Measurements from ENCODE around the gene OR1F1.
"Not testable (repeated sequence)": the region's sequence is repeated elsewhere in the genome, so short reads cannot be mapped to it uniquely, and the experiment has no call there.

The OR1F1 gene

DNA sequence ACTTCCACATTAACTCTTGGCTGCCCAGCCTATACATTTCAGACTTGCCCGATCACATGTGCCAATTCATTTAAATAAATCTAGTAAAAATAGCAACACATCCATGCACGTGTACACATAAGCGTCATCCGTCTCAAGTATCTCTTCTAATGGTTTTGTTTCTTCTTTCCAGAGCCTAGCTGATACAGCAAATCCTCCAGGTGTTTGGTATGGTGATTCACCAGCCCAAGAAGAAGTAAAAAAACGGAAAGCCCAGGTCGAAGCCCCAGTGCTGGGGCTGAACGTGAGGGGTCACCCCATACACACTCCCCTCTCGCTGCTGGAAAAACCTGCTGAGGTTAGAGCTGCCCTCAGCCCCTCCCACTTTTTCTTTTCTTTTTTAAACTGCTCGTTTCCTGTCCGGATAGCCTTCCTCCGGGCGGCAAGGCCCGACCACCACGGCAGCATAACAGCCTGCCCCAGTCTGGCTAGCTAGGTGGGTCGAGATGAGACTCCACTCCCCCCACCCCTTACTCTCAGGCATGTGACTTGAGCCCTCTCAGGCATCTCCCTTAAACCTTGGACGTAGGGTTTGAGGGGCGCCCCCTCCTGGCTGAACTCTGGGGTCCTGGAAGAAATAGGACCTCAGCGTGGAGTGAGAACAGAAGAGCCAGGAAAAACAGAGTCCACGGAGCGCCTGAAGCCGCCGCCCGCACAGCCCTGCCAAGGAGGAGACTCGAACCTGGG lies 13.9 kb upstream of the OR1F1 start:
- no peak for DNase-seq (ENCODE audit: low read depth in 1 of 2, low spot score in 1 of 2)

DNA sequence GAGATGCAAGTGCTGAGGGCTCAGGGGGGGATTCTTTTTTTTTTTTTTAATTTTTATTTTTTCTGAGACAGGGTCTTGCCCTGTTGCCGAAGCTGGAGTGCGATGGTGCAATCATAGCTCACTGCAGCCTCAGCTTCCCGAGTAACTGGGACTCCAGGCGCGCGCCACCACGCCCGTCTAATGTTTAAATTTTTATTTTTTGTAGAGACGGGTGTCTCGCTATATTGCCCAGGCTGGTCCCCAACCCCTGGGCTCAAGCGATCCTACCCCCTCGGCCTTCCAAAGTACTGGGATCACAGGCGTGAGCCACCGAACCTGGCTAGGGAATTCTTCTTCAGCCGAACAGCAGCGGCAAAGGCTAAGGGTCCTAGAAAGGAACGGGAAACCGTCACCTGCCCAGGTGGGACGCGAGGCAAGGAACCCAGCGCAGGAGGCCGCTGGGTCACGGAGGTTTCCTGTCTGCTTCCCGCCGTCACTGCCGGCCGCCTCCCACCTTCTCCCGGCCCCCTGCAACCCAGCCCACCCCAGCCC lies 13.3 kb upstream of the OR1F1 start:
- DNase-seq (ENCODE audit: low read depth in 1 of 2, low spot score in 1 of 2) = no peak

DNA sequence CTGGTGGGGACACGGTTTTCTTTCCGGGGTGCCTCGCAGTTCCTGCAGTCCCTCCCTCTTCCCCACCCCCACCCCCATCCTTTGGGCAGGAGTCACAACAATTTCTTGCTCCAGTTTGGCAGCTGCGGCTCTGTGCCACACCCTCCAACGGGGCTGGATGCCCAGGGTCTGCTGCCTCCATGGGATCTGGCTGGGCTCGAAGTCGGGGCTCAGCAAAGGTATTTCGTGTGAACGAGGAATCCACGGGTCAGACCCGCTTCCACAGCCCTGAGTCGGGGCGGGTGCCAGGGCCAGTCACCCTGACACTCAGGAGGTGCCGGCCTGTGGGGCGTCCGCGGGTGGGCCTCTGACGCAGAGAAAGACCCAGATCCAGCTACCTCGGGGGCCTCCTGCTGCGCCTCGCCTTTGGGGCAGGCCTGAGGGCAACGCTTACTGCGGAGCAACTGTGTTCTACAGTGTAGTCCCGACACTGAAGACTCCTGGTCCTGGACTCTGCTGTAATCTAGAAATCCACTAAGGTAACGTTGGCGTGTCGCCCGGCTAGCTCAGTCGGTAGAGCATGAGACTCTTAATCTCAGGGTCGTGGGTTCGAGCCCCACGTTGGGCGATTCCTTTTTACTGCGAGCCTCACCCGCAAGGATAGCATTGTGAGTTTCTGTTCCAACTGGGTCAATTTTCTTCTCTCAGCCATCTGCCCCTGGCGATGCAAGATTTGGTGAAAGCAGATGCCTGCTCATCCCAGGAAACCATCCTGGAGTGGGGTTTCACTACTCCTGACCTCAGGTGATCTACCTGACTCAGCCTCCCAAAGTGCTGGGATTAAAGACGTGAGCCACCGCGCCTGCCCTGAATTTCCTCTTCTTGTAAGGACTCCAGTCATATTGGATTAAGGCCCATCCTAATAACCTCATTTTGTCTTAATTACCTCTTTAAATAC lies 12.6 kb upstream of the OR1F1 start:
- no peak for DNase-seq (ENCODE audit: low read depth in 1 of 2, low spot score in 1 of 2)

DNA sequence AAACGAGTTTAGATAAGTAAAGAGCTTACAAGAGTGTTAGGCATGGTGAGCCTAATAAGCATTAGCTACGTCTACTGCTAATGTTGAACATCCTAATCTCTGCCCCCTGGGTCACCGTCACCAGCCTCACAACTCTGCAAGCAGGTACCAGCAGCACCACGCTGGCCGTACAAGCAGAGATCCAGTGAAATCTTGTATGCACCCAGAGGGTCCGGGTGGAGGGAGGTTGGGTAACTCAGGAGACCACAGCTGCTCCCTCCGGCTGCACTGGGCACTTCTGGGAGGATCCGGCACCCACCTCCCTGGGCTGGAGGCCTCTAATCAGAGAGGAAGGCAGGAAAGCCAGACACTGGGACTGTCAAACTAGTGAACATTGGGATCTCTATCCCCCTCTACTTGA lies 8.4 kb upstream of the OR1F1 start:
- no peak for DNase-seq (ENCODE audit: low read depth in 1 of 2, low spot score in 1 of 2)

DNA sequence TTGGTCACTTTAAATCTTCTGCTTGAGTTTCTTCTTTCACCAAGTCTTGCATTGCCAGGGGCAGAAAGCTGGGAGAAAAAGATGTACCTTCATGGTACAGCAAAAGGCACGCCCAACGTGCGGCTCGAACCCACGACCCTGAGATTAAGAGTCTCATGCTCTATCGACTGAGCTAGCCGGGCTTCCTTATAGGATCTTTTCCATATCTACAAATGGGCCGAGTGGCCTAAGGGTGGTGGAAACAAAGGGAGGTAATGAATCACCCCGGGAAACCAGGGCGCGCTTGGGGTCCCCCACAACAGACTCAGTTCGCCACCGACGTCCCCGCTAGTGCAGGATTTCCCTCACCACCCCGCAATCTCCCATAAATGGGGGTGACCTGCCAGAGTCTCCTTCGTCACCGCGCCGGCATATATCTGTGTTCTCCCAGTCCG lies 7.5 kb upstream of the OR1F1 start:
- DNase-seq (ENCODE audit: low read depth in 1 of 2, low spot score in 1 of 2) = no peak

DNA sequence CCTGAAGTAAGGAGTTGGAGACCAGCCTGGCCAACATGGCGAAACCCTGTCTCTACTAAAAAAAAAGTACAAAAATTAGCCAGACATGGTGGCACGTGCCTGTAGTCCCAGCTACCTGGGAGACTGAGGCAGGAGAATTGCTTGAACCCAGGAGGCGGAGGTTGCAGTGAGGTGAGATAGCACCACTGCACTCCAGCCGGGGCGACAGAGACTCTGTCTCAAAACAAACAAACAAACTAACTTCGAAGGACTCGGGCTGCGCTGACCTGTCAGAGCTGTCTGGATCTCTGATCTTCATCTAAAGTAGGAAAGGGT lies 5.8 kb upstream of the OR1F1 start:
- not testable (repeated sequence) for DNase-seq (ENCODE audit: low read depth in 1 of 2, low spot score in 1 of 2)

DNA sequence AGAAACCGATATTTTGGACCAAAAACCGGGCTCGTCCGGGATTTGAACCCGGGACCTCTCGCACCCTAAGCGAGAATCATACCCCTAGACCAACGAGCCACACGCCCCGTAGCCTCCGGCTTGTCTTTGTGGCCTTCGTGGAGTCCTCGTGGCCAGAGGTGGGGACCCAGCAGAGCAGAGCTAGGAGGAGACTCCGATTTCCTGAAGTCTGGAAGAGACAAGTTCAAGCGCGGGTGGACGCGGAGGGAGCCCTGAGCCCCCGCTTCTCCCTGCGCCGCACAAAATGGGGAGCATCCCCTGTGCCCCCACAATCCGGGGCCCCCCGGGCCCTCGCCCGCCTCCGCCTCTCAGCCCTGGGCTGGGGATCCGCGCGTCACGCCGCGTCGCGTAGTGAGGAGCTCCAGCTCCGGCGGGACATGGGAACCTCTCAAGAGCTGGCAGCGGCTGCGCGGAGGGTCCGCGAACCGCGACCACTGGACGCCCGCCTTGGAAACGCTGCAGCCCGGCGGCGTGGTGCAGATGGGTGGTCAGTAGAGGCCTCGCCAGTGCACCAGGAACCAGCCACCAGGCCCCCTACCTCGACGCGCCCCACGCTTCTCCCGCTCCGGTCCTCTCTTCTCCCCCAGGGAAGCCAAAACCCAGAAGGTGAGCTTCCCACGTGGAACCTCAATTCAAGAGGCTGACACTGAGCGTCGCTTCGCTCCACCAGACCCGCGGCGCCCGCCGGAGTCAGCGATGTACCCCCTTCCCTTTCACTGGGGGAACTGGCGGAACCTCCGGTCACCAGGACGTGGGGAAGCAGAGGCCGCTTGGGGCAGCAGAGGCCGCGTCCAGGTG lies 5.2 kb upstream of the OR1F1 start:
- no peak for DNase-seq (ENCODE audit: low read depth in 1 of 2, low spot score in 1 of 2)

DNA sequence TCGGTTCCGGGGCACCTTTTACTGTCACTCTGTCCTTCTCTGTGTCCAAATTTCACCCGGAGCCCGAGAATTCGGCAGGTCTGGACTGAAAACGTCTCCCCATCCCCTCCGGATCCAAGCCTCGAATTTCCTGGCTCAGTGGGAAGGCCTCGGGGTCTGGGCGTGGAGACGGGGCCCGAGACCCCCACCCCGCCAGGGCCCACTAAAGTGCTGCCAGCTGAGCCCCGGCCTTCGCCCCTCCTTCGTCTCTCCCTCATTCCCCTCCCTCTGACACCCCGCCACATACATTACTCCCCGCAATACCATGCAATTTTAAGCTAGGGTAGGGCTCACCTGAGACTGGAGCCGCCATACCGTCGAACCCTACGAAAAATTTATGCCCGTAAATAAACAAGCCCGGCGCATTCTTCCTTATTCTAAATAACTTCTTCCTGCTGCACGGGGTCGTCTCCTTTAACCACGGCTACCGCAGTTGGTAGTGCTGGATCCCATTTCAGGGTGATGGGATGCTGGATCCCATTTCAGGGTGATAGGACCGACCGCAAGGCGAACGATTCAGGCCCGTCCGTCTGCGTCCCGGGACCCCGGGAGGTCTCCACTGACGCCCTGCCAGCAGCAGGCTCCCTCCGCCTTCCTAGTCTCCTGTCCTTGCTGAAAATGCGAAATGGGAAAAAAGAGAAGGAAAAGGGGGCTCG lies 4.4 kb upstream of the OR1F1 start:
- DNase-seq (ENCODE audit: low read depth in 1 of 2, low spot score in 1 of 2) = no peak

DNA sequence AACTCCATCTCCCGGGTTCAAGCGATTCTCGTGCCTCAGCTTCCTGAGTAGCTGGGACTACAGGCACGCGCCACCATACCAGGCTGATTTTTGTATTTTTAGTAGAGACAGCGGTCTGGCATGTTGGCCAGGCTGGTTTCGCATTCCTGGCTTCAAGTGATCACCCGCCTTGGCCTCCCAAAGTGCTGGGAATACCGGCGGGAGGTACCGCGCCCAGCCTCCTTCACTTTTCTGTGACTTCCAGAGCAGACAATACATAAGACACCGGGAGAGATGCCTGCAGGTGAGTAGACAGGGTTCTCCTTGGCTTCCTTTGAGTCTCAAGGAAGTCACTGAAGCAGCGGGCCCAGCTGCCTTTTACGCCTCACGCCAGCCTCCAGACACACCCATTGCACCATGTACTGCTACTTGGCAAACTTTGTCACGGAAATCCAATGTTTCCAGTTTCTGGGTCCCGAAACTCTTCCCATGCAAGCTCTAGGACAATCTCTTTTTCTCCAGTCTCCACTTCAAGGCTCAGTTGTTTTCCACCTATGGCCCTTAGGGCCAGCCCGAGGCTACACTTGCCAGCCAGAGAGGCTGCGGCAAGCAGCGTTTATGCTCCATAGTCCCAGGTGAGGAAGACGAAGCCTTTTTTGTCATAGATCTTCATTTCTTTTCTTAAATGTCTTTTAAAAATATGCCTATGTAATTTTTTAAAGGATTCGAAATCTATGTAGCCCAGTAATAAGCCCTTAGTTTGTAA lies 886 bp upstream of the OR1F1 start:
- DNase-seq (ENCODE audit: low read depth in 1 of 2, low spot score in 1 of 2) = no peak

DNA sequence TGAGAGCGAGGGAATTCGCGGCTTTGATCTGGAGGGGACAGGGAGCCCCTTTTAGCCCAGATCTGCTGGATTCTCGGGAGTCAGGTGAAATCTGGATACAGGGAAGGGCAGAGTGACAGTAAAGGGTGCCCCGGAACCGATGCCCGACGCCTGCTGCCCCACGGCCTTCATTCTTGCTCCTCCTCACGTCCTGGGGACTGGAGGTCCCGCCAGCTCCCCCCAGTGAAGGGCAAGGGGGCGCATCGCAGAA lies 596 bp downstream of the OR1F1 start:
- no peak for DNase-seq (ENCODE audit: low read depth in 1 of 2, low spot score in 1 of 2)

DNA sequence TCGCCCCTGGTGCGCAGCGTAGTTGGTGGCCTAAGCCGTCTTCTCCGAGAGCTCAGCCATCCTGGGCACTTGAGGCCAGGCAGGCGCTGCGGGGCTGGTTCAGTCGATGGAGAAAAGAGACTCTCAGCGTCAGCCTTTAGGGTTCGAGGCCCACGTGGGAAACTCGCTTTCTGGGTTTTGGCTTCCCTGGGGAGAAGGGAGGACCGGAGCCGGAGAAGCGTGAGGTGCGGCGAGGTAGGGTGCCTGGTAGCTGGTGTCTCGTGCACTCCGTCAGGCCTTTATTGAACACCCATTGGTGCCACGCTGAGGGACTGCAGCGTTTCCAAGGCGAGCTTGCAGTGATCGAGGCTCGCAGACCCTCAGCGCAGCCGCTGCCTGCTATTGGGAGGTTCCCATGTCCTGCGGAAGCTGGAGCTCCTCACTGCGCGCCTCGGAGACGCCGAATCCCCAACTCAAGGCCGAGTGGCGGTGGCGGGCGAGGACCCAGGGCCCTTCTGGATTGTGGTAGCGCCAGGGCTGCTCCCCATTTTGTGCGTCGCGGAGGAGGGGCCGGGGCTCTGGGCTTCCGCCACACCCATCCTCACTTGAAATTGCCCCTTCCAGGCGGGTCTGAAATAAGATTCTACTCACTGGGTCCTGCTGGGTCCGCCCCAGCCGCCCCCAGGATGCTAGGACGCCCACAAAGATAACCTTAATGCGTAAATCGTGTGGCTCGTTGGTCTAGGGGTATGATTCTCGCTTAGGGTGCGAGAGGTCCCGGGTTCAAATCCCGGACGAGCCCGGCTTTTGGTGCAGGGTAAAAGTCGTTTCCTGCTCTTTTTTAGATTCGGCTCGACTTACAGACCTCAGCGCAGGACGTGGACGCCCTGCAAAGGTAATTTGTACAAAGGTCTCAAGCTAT lies 1.2 kb downstream of the OR1F1 start:
- no peak for DNase-seq (ENCODE audit: low read depth in 1 of 2, low spot score in 1 of 2)

DNA sequence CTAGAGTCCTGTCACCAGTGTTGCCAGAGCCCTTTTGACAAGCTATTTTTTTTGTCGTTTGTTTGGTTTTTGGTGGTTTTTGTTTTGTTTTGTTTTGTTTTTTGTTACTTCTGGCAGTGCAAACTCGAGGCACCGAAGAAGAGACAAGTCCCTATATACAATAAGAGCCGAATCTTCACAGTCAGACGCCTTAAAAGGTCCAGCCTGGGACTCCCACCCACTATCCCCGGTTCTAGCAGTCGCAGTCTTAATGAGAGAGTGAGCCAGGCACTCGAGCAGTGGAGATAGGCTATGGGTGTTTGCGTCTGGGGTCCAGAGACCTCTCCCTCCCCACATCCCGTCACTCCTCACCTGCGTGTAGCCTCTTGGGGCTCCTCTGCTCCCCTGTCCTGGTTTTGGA lies 1.9 kb downstream of the OR1F1 start:
- DNase-seq (ENCODE audit: low read depth in 1 of 2, low spot score in 1 of 2) = no peak

DNA sequence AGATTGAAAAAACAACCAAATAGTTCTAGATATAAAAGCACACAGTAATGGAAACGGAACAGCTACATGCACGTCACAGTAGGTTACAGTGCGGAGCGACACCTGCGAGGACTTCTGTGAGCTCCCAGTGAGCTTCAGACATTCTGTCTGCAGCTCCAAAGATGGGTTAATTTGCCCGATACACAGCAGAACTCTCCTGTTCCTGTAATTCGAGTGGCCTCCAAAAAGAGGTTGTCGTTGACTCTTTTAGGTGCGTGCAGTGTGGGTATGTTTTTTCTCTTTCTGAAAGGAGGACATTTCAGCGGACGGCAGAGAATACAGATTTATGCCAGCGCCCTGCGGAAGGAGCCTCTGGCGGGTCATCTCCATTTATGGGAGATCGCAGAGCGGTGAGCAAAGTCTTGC lies 2.9 kb downstream of the OR1F1 start:
- no peak for DNase-seq (ENCODE audit: low read depth in 1 of 2, low spot score in 1 of 2)

DNA sequence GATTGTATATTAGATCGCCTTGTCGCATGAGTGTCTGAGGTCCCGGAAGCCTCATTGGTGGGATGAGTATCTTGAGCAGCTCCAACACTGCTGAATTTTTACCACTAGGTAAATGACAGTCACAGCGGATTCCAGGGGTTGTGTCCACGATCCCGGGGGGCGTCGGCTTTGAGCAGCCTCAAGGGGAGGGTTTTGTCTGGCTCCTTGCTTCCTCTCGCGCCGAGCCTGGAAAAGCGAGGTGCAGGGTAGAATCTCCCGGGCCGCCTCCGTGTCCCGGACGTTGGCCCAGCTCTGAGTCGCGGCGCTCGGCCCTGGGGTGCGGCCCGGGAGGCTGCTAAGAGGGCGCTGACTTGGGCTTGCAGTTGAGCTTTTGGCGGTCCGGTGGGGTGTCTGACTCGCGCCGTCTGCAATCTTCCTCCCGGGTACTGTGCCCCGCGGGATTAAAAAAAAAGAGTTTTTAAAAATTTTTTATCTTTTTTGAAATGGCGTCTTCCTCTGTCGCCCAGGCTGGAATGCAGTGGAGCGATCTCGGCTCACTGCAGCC lies 4.5 kb downstream of the OR1F1 start:
- no peak for DNase-seq (ENCODE audit: low read depth in 1 of 2, low spot score in 1 of 2)

DNA sequence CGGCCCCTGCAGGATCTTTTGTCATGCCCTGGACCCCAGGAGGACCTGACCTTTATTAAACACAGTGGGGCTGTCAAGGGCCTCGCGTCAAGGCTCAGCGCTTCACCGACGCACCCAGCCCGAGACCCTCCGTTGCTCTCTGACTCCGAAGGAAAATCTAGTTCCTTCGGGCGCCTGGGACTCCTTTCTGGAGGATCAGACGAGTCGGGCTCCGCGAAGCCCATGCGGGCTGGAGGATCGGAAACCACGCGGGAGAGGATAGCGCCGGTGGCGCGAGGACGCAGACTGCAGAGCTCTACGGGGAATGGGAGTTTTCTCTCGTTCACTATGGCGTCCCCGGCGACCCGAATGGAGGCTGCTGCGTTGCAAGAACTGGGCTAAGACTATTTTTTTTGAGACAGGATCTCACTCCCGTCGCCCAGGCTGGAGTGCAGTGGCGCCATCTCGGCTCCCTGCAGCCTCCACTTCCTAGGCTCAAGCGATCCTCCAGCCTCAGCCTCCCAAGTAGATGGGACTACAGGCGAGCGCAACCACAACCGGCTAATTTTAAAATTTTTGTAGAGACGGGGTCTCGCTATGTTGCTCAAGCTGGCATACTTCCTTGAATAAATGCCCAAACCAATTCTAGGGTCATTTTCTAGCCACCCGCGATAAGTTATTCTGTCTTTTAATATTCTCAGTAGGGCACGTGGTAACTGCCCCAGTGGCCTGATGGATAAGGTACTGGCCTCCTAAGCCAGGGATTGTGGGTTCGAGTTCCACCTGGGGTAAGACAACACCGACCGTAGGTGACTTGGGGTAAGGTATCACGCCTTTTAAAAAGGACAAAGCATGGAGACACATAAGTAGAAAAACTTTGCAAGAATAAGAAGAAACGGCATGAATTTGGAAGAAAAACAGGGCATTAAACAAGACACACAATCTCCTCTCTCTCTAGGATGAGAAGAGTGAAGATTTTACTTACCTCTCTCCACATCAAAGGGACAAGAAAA lies 5.5 kb downstream of the OR1F1 start:
- DNase-seq (ENCODE audit: low read depth in 1 of 2, low spot score in 1 of 2) = no peak

DNA sequence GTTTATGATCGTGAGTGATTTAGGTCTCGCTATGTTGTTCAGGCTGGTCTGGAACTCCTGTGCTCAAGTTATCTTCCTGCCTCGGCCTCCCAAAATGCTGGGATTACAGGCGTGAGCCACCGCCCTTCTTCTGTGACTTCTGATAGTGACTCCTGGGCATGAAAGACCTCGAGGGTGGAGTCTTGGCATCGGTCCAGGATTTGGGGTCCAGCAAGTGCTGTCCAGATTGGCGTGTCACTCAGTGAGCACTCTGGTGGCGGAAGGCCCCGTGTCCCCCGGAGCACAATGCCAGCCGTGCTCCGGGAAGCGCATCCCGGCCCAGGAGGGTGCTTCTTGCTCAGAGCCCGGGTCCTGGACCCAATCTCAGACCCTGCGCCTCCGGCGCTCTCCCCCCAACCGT lies 6.8 kb downstream of the OR1F1 start:
- DNase-seq (ENCODE audit: low read depth in 1 of 2, low spot score in 1 of 2) = no peak

DNA sequence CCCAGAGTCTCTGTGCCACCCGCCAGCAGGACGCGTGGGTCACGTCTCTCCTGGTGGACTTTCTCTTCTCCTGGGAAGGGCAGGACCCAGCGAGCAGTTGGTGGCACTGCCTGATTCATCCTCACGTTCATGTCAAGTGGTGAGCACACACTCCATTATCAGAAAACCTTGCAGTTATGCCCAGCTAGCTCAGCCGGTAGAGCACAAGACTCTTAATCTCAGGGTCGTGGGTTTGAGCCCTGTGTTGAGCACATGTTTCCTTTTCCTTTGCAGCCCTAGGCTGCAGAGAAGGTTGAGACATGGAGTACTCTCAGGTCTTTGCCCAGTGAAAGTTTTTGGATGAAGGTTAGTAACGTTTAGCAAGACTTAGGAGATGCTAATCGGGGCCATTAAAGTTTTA lies 8.0 kb downstream of the OR1F1 start:
- no peak for DNase-seq (ENCODE audit: low read depth in 1 of 2, low spot score in 1 of 2)
